ENCODE results near the gene GPR82.

- TF ChIP-seq CTCF (IDR thresholded peaks at IDR 0.05) (no peak), POLR2A (IDR thresholded peaks at IDR 0.05) (no peak)
Measured at GRCh38 chrX:41708486-41708885, 15.5 kb upstream of the GPR82 start.

Measured in body of pancreas (tissue), 4 donors.